SHP77 treated with DMSO at 0.1 percent for 48 hours (cell line): Measurements from ENCODE around the gene FNDC11.

Source experiments
- DNase-seq: peaks from one replicate; lab custom pipeline; 2025; lab: John Stamatoyannopoulos, UW

FNDC11 gene

DNA sequence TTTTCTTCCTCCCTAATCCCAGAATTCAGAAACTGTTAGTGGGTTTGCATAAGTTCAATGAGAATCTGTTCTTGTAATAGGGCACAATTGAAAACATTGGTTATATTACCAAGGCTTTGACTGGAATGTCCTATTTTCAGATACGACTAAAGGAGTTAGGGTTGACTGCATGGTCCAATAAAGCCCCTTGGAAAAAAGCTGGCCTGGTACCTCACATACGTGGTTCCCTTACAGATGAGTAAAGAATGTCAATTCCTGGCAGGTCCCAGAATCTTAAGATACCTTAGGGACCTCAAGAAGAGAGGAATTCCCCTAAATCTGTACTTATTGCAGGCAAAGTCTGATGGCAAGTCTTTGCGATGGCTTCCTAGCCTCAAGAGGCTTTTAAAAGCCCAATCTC lies 28.8 kb upstream of the FNDC11 start:
- DNase-seq: no peak

GRCh38 chr20:63525971-63526370 lies 28.0 kb upstream of the FNDC11 start:
- no peak for DNase-seq

- no peak for DNase-seq
These were observed 26.8 kb upstream of the FNDC11 start for GRCh38 chr20:63527184-63527583.

DNA sequence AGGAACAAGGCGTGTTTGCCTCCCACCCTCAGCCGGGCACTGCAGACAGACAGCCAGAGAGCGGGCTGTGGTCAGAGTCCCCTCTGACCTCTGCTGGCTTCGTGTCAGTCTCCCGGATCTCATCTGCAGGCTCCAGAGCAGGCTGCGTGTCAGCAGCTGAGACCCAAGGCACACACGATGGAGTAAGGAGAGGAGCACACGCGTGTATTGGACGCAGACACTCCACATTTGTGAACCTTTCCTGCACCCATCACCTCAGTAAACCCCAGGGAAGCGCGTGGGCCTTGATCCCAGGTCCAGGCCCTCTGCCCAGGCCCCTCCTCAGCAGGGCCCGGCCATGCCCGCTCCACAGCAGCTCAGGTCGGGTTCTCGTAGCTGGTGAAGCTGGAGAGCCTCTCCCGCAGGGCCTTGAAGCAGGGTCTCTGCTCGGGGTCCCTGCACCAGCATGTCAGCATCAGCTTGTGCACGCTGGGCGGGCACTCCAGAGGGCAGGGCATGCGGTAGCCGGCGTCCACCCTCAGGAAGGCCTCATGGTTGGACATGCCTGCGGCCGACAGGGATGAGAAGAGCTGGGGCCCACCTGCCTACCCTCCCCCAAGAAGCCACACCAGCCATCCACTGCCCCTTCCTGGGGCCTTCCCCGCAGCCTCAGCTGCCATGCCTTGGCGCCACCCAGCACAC lies 24.6 kb upstream of the FNDC11 start:
- no peak for DNase-seq

DNA sequence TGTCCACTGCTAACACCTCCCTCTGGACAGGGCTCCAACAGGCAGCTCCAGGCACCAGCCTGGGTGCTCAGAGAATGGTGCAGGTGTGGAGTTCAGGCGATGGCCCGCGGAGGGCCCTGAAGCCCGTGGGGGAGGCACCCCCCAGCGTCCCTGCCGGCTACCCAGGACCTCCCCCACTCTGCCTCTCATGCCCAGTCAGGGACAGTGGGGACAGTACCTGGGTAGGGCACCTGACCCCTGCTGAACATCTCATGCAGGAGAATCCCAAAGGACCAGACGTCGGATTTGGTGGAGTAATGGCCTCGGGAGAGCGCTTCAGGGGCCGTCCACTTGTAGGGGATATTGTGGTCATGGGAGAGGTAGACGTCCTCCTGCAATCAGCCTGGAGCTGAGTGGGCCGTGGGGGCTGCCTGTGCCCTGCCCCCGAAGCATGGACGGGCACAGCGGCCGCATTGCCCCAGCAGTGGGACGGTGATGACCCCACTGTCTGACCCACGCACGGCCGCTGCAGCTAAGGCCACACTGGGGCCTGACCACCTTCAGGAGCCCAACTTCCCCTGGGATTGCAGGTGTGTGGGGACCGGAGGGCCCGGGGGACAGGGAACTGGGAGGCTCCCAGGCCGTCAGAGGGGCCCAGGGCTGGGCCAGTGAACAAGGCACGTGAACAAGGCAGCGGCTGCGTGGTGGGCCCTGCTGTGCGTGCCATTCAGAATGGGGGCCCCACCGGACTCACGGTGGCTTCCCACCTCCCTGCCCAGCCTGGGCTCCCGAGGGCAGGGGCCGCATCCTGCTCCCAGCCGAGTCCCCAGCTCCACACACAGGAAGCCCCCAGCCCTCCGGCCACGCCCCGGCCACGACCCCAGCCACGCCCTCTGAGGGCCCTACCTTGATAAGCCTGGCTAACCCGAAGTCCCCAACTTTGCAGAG lies 23.8 kb upstream of the FNDC11 start:
- no peak for DNase-seq

- DNase-seq: no peak
These were observed 23.2 kb upstream of the FNDC11 start for GRCh38 chr20:63530788-63531160.

DNA sequence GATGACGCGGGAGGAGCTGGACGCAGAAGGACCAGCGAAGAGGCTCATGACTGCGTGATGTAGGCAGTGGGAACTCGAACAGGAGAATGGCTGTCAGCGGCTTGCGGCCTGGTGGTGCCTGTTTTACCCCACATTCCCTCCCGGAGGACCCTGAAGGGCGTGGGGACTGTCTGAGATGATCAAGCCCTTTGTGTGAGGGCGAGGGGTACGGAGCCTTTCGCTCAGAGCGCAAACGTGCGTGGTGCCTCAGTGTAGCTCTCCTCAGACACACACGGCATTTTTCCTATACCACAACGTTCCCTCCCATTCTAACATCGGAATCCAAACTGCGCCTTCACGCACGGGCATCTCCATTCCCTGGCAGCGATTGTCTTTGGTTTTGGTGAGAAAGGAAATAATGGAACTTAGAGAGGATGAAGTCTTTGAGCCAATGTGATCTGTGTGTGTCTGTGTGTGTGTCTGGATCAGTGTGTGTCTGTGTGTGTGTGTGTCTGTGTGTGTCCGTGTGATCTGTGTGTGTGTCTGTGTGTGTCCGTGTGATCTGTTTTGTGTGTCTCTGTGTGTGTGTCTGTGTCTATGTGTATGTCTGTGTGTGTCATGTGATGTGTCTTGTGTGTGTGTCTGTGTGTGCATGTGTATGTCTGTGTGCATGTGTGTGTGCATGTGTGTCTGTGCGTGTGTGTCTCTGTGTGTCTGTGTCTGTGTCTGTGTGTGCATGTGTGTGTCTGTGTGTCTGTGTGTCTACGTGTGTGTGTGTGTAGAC lies 22.1 kb upstream of the FNDC11 start:
- no peak for DNase-seq

DNA sequence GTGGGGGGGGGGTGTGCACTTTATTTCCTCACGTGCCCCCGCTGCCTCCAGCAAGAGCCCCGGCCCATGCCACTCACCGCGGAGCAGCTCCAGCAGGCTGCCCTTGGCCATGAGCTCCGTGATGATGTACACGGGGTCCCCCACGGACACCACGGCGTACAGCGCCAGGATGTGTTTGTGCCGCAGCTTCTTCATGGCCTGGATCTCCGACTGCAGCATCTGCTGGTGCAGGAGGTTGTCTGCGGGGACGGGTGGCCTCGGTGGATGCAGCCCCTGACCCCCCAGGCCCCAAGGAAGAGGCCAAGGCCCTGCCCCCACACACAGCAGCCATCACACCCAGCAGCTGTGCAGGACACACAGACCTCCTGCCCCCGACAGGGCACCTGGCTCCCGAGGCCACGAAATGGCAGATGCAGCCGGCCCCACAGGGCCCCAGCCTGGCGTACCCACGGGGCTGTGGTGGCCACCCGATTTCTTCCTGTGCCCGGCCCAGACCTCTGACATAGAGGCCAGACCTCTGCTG lies 21.4 kb upstream of the FNDC11 start:
- DNase-seq: no peak

DNA sequence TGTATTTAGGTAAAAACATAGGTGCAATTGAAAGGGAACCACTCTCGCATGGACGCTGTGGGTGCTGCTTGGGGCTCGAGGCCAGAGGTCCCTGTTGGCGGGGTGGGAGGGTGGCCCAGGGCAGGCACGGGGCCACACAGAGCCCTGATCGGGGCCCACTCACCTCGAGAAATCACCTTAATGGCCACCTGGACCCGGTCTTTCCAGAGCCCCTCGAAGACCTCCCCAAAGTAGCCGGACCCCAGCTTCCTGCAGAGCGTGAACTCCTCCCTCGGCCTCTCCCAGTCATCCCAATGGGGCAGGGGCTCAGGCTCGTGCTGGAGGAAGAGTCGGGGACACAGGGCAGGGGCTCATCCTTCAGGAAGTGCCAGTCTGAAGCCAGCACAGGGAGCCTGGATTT lies 20.6 kb upstream of the FNDC11 start:
- DNase-seq: no peak

- no peak for DNase-seq
These were observed 20.0 kb upstream of the FNDC11 start for GRCh38 chr20:63533871-63534393.

DNA sequence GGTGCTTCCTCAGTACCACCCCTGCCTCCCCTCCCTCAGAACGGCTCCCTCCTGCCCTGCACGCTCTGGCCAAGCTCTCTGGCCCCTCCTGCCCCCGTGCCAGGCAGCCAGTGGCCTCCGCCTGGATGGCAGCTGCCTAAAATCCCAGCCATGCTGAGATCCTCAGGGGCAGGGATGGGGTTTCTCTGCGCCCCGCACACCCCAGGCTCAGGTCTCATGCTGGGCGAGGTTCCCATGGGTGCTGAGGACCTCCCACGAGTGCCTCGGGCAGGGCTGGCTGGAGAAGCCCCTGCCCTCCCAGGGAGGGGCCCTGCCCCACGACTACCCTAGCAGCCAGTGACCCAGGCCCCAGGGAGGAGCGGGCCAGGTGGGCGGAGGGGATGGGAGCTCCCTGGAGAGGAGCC lies 19.5 kb upstream of the FNDC11 start:
- DNase-seq: no peak

- DNase-seq: no peak
These were observed 18.9 kb upstream of the FNDC11 start for GRCh38 chr20:63534831-63535651.

DNA sequence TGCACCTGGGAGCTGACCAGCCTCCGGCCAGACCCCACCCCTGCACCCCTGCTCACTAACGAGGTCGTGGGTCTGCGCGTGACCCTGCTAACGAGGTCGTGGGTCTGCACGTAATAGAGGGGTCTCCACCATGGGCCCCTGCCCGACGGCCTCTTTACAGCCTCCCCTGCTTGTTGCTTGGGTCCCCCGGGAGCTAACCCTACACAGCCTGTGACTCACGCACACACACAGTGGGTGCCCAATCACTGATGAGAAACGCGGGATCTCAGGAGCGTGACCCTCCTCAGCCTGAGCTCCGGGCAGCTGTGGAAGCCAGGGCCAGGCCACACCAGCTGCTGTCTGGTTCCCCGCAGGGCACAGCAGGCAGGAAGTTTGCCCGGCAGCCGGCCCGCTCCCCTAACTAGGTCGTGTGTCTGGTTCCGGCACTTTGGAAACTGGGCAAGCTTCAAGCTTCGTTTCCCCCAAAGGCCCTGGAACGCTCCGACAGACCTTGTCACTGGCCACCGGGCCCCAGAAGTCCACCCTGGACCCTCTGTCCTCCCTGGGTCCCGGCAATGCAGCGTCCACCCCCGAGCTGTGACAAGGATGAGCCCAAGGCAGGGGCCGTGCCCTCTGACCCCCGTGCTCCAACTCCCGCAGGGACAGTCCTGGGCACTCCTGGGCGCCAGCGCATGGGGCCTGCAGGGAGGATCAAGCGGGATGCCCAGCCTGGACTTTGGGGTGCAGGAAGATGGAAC lies 17.6 kb upstream of the FNDC11 start:
- no peak for DNase-seq

DNA sequence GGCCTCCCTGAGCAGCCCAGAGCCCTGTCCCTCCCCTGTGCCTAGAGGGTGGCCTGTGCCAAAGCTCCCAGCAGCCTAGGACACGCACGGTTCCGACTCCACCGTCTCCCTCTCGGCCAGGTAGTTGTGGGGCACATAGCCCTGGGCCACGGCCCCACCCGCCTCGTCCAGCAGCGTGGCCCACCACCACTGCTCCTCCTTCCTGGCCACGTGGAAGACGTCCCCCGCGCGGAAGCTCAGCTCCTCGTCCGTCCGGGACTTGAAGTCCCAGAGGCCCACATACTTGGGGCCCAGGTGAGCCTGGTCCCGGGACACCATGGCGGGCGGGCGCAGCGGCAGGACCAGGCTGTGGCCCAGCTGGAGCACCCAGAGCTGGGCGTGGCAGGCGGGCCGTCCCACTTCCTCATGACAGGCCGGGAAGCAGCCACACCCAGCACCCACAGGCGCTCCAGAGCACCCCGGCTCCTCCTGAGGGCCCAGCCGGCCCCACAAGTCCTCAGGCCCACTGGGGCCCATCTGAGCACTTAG lies 16.9 kb upstream of the FNDC11 start, which contains the start of gene PTK6:
TSS of gene PTK6 (minus strand) at position 380 of the 528 bp plus-strand sequence. CDS start at position 318, 62 bp downstream.
- DNase-seq: no peak

- DNase-seq: peak; percentile 74
These were observed 16.3 kb upstream of the FNDC11 start for GRCh38 chr20:63537525-63538203.

DNA sequence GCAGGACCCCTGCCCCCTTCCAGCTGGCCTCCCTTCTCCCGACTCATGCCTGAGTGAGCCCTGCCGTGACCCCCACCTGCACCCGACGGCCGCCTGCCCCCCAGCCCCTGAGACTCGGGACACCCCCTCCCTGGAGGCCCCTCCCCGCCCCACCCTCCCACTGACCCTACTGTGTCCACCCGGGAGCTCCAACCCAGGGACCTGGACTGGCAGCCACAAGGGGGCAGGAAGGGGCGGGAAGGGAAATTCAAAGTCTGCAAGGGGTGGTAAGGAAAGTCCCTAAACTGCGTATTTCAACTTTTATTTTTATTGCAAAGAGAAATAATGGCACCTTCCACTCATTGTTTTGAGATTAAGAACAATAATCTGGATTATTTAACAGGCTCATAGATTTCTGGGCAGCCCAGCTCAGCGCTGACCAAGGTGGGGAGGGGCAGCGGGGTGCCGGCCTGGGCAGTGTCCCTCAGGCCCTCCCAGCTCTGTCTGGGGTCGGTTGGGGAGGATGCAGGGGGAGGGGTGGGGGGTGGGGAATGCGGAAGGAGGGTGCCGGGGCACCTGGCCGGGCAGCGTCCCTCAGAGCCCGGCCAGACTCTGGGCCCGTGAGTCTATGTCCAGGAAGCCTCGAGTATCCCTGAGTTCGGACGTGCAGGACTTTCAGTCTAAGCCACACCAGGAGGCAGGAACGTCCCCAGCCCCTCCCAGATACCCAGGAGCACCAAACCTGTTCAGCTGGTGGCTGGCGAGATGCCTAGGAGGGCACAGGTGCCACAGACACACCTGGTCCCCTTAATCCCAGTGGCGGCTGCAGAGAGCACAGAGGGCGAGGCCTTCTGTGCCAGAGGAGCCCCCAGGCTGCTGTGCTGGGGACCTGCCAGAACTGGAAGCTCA lies 15.5 kb upstream of the FNDC11 start:
- DNase-seq: no peak

DNA sequence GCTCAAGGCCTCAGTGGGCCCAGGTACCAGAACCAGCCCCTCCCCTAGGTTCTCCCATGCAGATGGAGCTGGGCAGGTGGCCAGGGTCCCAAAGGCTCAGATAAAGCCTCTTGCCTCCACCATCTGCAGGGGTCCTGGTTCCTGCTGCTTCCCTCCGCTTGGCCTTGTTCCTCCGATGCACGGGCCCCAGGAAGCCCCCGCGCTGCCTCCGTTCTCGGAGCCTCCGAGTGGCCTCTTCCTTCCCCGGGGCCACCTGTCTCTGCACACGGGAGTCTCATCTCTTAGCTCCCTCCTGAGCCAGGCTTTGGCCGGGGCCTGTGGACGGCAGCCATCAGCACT lies 14.9 kb upstream of the FNDC11 start:
- no peak for DNase-seq

DNA sequence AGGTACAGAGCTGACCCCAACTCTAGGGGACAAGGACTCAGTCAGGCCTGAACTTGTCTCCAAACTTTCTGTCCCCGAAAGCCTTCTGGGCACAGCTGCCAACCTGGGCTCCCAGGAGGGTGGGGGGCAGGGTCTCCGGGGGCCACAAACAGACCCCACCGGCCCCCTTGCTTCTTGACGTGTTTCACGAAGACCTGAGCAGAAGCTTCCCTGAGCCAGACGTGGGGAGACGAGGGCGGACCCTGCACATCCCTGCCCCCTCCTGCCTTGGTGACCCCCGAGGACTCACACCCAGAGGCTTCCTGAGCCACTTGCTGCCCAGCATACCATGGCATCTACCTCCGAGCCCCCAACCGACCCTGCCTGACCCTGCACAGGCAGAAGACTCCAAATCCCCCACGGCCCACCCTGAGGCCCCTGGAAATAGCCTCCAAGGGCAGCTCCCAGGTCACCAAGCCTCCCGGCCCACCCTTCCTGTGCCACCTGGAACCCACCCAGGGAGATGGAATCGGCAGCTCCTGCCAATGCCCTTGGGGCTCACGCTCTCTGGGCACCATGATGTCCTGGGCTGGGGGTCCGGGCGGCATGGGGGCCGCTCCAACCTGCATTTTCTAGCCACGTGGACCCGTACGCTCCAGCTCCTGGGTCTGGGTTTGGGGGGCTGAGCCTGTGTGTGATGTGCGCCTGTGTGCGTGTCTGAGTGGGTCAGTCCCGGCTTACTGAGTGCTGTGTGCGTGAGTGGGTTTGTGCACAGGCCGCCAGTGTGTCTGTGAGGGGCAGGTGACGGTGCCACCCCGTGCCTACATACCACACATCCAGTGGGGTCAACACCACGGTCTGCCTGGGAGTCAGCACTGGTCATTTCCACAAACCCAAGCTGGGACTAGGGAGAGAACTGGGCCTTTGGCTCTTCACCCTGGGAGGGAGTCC lies 14.3 kb upstream of the FNDC11 start:
- no peak for DNase-seq
